SU-DHL-6 (cell line): Measurements from ENCODE around the gene VAPB.

Source experiments
- H2AFZ ChIP-seq: fragments of 200-600 bp; sonication (generic); 2 replicates; pipeline ENCODE4 v1.6.1; 2014; ENCODE audit warnings: low read depth, mild to moderate bottlenecking, moderate library complexity, mixed read lengths, antibody characterized with exemption, low read length; ENCODE audit not compliant: severe bottlenecking
- H3F3A ChIP-seq: fragments of 200-600 bp; shearing (Covaris generic); 2 replicates; pipeline ENCODE4 v1.6.0; 2016; ENCODE audit warnings: antibody characterized with exemption, mild to moderate bottlenecking; ENCODE audit not compliant: insufficient read depth
- H3K27ac ChIP-seq: fragments of 200-600 bp; sonication (generic); 2 replicates; pipeline ENCODE4 v1.5.1; 2016; ENCODE audit warnings: low read depth, mild to moderate bottlenecking, low read length, moderate library complexity, mixed read lengths
- H3K27me3 ChIP-seq: fragments of 200-600 bp; sonication (generic), shearing (Covaris generic); 2 replicates; pipeline ENCODE4 v1.6.0; 2014; ENCODE audit warnings: mild to moderate bottlenecking, low read length
- H3K36me3 ChIP-seq: fragments of 200-600 bp; sonication (generic); 2 replicates; pipeline ENCODE4 v1.6.1; 2014; ENCODE audit warnings: mild to moderate bottlenecking, low read length, mixed read lengths
- H3K4me2 ChIP-seq: fragments of 300-600, 200-600 bp; shearing (Covaris generic), sonication (generic); 2 replicates; pipeline ENCODE4 v1.6.0; 2014; ENCODE audit warnings: low read length, low read depth, mild to moderate bottlenecking; ENCODE audit not compliant: poor library complexity, severe bottlenecking
- H3K4me3 ChIP-seq: fragments of 200-600 bp; sonication (generic); 2 replicates; pipeline ENCODE4 v1.5.1; 2014; ENCODE audit warnings: antibody characterized with exemption, low read length, mild to moderate bottlenecking, mixed read lengths; ENCODE audit not compliant: insufficient read depth, poor library complexity, severe bottlenecking
- H3K79me2 ChIP-seq: fragments of 200-600 bp; sonication (generic); 2 replicates; pipeline ENCODE4 v1.6.1; 2014; ENCODE audit warnings: mild to moderate bottlenecking, low read length, moderate library complexity; ENCODE audit not compliant: insufficient read depth
- H3K9ac ChIP-seq: fragments of 200-600 bp; sonication (generic); 2 replicates; pipeline ENCODE4 v1.7.0; 2014; ENCODE audit warnings: mild to moderate bottlenecking, low read length
- H3K9me2 ChIP-seq: fragments of 200-600 bp; sonication (generic); replicated peaks from 2 replicates; pipeline ENCODE4 v1.6.1; 2014; ENCODE audit warnings: low read length; ENCODE audit not compliant: insufficient read depth
- H3K9me3 ChIP-seq: fragments of 200-600 bp; sonication (generic); 2 replicates; pipeline ENCODE4 v1.6.1; 2014; ENCODE audit warnings: low read length, mixed read lengths; ENCODE audit not compliant: insufficient read depth
- H4K20me1 ChIP-seq: fragments of 200-600 bp; sonication (generic); 2 replicates; pipeline ENCODE4 v1.6.1; 2014; ENCODE audit warnings: low read depth, mild to moderate bottlenecking, antibody characterized with exemption, low read length, moderate library complexity, mixed read lengths
- EZH2phosphoT487 ChIP-seq: fragments of 200-600 bp; sonication (generic), shearing (Covaris generic); conservative IDR thresholded peaks from 2 replicates; pipeline ENCODE4 v1.6.1; 2018; ENCODE audit warnings: mild to moderate bottlenecking, antibody characterized with exemption, low read length, moderate library complexity, mixed read lengths
- TF ChIP-seq, protein P1 (sequence below): fragments of 200-600 bp; sonication (generic); IDR thresholded peaks from one replicate; pipeline ENCODE4 v1.5.1; 2017; ENCODE audit warnings: antibody characterized with exemption, mild to moderate bottlenecking, low read length, moderate library complexity; ENCODE audit not compliant: insufficient read depth, poor library complexity, severe bottlenecking

Gene VAPB

DNA sequence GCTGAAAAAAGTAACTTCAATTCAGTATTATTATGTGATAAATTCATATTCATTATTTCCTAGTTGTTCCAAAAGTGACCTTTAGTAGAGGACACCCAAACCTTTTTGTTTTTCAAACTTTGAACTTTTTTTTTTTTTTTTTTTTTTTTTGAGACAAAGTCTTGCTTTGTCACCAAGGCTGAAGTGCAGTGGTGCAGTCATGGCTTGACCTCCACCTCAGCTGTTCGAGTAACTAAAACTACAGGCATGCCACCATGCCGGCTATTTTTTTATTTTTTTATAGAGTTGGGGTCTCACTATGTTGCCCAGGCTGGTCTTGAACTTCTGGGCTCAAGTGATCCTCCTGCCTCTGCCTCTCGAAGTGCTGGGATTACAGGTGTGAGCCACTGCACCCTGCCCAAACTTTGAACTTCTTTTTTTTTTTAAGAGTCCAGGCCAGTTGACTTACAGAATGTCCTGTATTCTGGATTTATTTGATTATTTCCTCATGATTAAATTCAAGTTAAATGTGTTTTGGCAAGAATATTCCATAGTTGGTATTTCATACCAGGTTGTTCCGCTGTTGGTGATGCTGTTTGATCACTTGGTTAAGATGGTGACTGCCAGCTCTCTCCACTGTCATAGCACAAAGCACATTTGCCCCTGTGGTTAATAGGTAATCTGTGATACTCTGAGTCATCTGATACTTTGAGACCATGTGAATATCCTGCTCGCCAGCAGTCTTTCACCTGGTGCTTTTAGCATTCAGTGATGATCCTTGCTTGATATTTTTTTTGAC lies 48.0 kb downstream of the VAPB start:
- Histone ChIP-seq H2AFZ (no peak overlapping the region), H3F3A (no peaks in the 10 kb centered on the region), H3K79me2 (peaks cover 87% of the 10 kb centered on the region), H3K4me2 (no peak overlapping the region), H4K20me1 (no peaks in the 10 kb centered on the region; the same call in none of the 2 replicates), H3K9ac (no peak overlapping the region), H3K27ac (no peak overlapping the region), H3K9me2 (no peaks in the 10 kb centered on the region), H3K9me3 (no peaks in the 10 kb centered on the region), H3K4me3 (no peak overlapping the region), H3K36me3 (peaks cover 9% of the 10 kb centered on the region; the same call in 1 of the 2 replicates), H3K27me3 (no peaks in the 10 kb centered on the region)
- TF ChIP-seq, protein P1, sequence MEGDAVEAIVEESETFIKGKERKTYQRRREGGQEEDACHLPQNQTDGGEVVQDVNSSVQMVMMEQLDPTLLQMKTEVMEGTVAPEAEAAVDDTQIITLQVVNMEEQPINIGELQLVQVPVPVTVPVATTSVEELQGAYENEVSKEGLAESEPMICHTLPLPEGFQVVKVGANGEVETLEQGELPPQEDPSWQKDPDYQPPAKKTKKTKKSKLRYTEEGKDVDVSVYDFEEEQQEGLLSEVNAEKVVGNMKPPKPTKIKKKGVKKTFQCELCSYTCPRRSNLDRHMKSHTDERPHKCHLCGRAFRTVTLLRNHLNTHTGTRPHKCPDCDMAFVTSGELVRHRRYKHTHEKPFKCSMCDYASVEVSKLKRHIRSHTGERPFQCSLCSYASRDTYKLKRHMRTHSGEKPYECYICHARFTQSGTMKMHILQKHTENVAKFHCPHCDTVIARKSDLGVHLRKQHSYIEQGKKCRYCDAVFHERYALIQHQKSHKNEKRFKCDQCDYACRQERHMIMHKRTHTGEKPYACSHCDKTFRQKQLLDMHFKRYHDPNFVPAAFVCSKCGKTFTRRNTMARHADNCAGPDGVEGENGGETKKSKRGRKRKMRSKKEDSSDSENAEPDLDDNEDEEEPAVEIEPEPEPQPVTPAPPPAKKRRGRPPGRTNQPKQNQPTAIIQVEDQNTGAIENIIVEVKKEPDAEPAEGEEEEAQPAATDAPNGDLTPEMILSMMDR, result no peak
- no peak for TF ChIP-seq EZH2phosphoT487

DNA sequence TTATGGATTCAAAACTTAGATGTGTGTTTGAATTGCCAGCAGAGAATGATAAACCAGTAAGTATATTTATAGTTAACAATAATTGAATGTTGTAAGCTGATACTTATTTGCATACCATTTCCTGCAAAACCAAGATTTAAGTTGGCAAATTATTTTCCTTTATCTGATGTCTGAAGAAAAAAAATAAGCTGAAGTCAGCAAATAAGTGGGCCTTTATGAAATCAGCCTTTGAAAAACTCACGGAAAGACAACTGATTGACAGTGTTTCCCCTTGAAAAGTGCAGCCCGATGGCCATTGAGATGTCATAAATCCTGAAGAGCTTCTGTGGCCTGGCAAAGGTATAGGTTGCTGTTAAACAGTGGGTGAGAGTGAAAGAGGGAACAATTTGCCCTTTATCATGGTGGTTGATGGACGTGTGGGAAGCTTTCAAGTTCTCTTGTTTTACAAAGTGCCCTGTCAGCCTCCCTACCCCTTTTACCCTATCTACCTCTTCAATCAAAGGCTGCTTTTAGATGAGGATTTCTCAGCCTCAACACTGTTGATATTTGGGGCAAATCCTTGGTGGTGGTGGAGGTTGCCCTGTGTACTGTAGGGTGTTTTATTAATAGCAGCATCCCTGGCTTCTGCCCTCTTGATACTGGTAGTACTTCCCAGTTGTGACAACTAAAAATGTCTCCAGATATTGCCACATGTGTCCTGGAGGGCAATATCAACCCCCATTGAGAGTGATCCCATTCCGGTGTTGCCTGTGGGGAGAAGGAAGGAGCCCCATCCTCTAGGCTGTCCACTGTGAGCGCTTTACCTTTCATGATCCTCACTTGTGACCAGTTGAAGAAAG lies 50.2 kb downstream of the VAPB start:
- Histone ChIP-seq H3K27me3 (no peaks in the 10 kb centered on the region), H3K79me2 (peaks cover 76% of the 10 kb centered on the region), H3K27ac (no peak overlapping the region), H3K36me3 (peaks cover 9% of the 10 kb centered on the region; the same call in 1 of the 2 replicates), H3K9ac (no peak overlapping the region), H3K9me2 (no peaks in the 10 kb centered on the region), H3K9me3 (no peaks in the 10 kb centered on the region), H3K4me3 (no peak overlapping the region), H4K20me1 (peaks cover 4% of the 10 kb centered on the region), H2AFZ (no peak overlapping the region), H3F3A (no peaks in the 10 kb centered on the region), H3K4me2 (no peak overlapping the region)
- TF ChIP-seq EZH2phosphoT487, result no peak
- TF ChIP-seq, protein P1, result no peak

DNA sequence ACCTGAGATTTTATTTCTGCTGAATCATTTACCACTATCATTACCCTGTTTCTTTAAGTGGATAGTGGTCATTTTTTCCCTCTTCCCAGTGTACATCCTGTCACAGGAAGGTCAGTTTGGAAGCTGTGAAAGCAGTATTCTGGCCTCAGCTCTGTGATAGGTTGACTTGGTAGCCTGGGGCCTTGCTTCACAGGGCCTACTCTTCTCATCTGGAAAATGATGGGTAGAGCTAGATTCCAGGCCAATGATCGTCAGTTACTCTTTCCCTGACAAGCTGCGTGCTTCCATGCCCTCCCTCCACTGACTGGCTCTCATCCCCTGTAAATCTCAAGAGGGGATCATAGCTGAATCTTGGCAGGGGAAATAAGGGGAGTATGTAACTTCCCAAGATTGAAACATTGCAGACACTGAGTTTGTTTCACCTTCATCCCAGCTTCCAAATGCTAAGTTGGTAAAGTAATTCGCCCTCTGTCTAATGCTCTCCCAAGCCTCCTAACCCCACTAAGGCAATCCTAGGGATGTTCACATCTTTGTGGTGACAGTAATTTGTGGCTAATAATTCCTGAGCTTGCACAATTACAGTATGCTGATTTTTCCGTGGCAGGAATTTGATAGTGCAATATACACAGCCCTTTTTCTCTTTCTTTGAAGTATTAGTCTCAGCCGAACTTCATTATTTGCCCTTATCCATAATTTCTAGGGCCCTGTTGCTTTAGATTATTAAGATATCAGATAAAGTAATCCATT lies 51.2 kb downstream of the VAPB start:
- Histone ChIP-seq H3K9ac (no peak overlapping the region), H3K27ac (no peak overlapping the region), H2AFZ (no peak overlapping the region), H3K36me3 (peaks cover 9% of the 10 kb centered on the region; the same call in 1 of the 2 replicates), H3K9me2 (no peaks in the 10 kb centered on the region), H3K4me2 (no peak overlapping the region), H3F3A (no peaks in the 10 kb centered on the region), H3K79me2 (peaks cover 65% of the 10 kb centered on the region), H3K9me3 (no peaks in the 10 kb centered on the region), H3K4me3 (no peak overlapping the region), H3K27me3 (no peaks in the 10 kb centered on the region), H4K20me1 (peaks cover 4% of the 10 kb centered on the region; the same call in 1 of the 2 replicates)
- no peak for TF ChIP-seq EZH2phosphoT487
- TF ChIP-seq, protein P1, result no peak
